ENCODE data around the gene UBR7. TPM values are rescaled to one million over a fixed set of nuclear protein-coding genes. Genes with fewer than 3 reads are reported as not detected.

UBR7 gene
- total and polyA plus RNA-seq, 5 donors, result 14.4 to 20.2 (median 19.9) TPM

- 90% methylated on average over 2 of the region's 2 CpGs for WGBS
- no peak for ATAC-seq
- Histone ChIP-seq H3K27ac (ENCODE audit: low read length) (no peak overlapping the region), H3K27me3 (ENCODE audit: control insufficient read depth, insufficient read depth) (no peaks in the 10 kb centered on the region), H3K9me3 (ENCODE audit: control insufficient read depth, low read length) (no peaks in the 10 kb centered on the region), H3K4me1 (ENCODE audit: control insufficient read depth, insufficient read depth, low read length) (peaks cover 2% of the 10 kb centered on the region), H3K4me3 (ENCODE audit: low read length) (no peak overlapping the region)
- intact Hi-C loops (cut with DNase I), result no loop called here
- no peak for DNase-seq
These were observed 55.4 kb downstream of the UBR7 start for GRCh38 chr14:93262446-93262845.

GRCh38 chr14:93263416-93263815, 56.4 kb downstream of the UBR7 start:
- Histone ChIP-seq H3K27me3 (ENCODE audit: control insufficient read depth, insufficient read depth) (no peaks in the 10 kb centered on the region), H3K9me3 (ENCODE audit: control insufficient read depth, low read length) (no peaks in the 10 kb centered on the region), H3K4me1 (ENCODE audit: control insufficient read depth, insufficient read depth, low read length) (peaks cover 2% of the 10 kb centered on the region), H3K4me3 (ENCODE audit: low read length) (no peak overlapping the region), H3K27ac (ENCODE audit: low read length) (no peak overlapping the region)
- WGBS, result 100% methylated on average over 1 of the region's 1 CpG
- ATAC-seq (no peak), DNase-seq (no peak)
- intact Hi-C loops (cut with DNase I), result no loop called here

- H3K4me1 ChIP-seq (ENCODE audit: control insufficient read depth, insufficient read depth, low read length), result peaks cover 6% of the 10 kb centered on the region
- H3K9me3 ChIP-seq (ENCODE audit: control insufficient read depth, low read length), result no peaks in the 10 kb centered on the region
- H3K27ac ChIP-seq (ENCODE audit: low read length), result no peak overlapping the region
- DNase-seq, result no peak
- 72% methylated on average over 6 of the region's 6 CpGs for WGBS
- H3K4me3 ChIP-seq (ENCODE audit: low read length), result no peak overlapping the region
- no peaks in the 10 kb centered on the region for H3K27me3 ChIP-seq (ENCODE audit: control insufficient read depth, insufficient read depth)
- ATAC-seq, result no peak
- intact Hi-C loops (cut with DNase I), result no loop called here
These were observed 59.1 kb downstream of the UBR7 start for GRCh38 chr14:93266127-93266526.

- no peak for ATAC-seq
- 82% methylated on average over 3 of the region's 3 CpGs for WGBS
- no peak for DNase-seq
These were observed 60.2 kb downstream of the UBR7 start for GRCh38 chr14:93267149-93267711.

GRCh38 chr14:93268406-93268805, 61.4 kb downstream of the UBR7 start:
- 100% methylated on average over 1 of the region's 1 CpG for WGBS
- DNase-seq (no peak), ATAC-seq (no peak)
- Histone ChIP-seq H3K9me3 (ENCODE audit: control insufficient read depth, low read length) (no peaks in the 10 kb centered on the region), H3K4me1 (ENCODE audit: control insufficient read depth, insufficient read depth, low read length) (peaks cover 8% of the 10 kb centered on the region), H3K27ac (ENCODE audit: low read length) (no peak overlapping the region), H3K4me3 (ENCODE audit: low read length) (no peak overlapping the region), H3K27me3 (ENCODE audit: control insufficient read depth, insufficient read depth) (no peaks in the 10 kb centered on the region)
- intact Hi-C loops (cut with DNase I), result no loop called here

More at GRCh38 chr14:93267149-93267711, 60.2 kb downstream of the UBR7 start:
- no peaks in the 10 kb centered on the region for H3K9me3 ChIP-seq (ENCODE audit: control insufficient read depth, low read length)
- H3K4me1 ChIP-seq (ENCODE audit: control insufficient read depth, insufficient read depth, low read length), result peaks cover 6% of the 10 kb centered on the region
- intact Hi-C loops (cut with DNase I), result no loop called here
- no peak overlapping the region for H3K4me3 ChIP-seq (ENCODE audit: low read length)
- H3K27ac ChIP-seq (ENCODE audit: low read length), result no peak overlapping the region
- no peaks in the 10 kb centered on the region for H3K27me3 ChIP-seq (ENCODE audit: control insufficient read depth, insufficient read depth)

- intact Hi-C loops (cut with DNase I), result no loop called here
- ATAC-seq (no peak), DNase-seq (no peak)
- Histone ChIP-seq H3K4me1 (ENCODE audit: control insufficient read depth, insufficient read depth, low read length) (peaks cover 8% of the 10 kb centered on the region), H3K27me3 (ENCODE audit: control insufficient read depth, insufficient read depth) (no peaks in the 10 kb centered on the region), H3K4me3 (ENCODE audit: low read length) (no peak overlapping the region), H3K9me3 (ENCODE audit: control insufficient read depth, low read length) (no peaks in the 10 kb centered on the region), H3K27ac (ENCODE audit: low read length) (no peak overlapping the region)
- WGBS, result 85% methylated on average over 10 of the region's 10 CpGs
These were observed 62.4 kb downstream of the UBR7 start for GRCh38 chr14:93269341-93270068.

- ATAC-seq (no peak), DNase-seq (no peak)
- intact Hi-C loops (cut with DNase I), result no loop called here
- Histone ChIP-seq H3K27me3 (ENCODE audit: control insufficient read depth, insufficient read depth) (no peaks in the 10 kb centered on the region), H3K9me3 (ENCODE audit: control insufficient read depth, low read length) (no peaks in the 10 kb centered on the region), H3K4me3 (ENCODE audit: low read length) (no peak overlapping the region), H3K27ac (ENCODE audit: low read length) (no peak overlapping the region), H3K4me1 (ENCODE audit: control insufficient read depth, insufficient read depth, low read length) (peaks cover 8% of the 10 kb centered on the region)
- 42% methylated on average over 6 of the region's 6 CpGs for WGBS
These were observed 64.1 kb downstream of the UBR7 start for GRCh38 chr14:93271111-93271510.

GRCh38 chr14:93274055-93274806, 67.2 kb downstream of the UBR7 start:
- 90% methylated on average over 3 of the region's 3 CpGs for WGBS

GRCh38 chr14:93276031-93276716, 69.1 kb downstream of the UBR7 start:
- no peak overlapping the region for H3K27ac ChIP-seq (ENCODE audit: low read length)
- peaks cover 2% of the 10 kb centered on the region for H3K4me1 ChIP-seq (ENCODE audit: control insufficient read depth, insufficient read depth, low read length)
- intact Hi-C loops (cut with DNase I), result no loop called here
- DNase-seq (no peak), ATAC-seq (no peak)
- H3K9me3 ChIP-seq (ENCODE audit: control insufficient read depth, low read length), result no peaks in the 10 kb centered on the region
- 97% methylated on average over 3 of the region's 3 CpGs for WGBS
- no peak overlapping the region for H3K4me3 ChIP-seq (ENCODE audit: low read length)
- H3K27me3 ChIP-seq (ENCODE audit: control insufficient read depth, insufficient read depth), result no peaks in the 10 kb centered on the region

More at GRCh38 chr14:93274055-93274806, 67.2 kb downstream of the UBR7 start:
- intact Hi-C loops (cut with DNase I), result no loop called here
- Histone ChIP-seq H3K4me1 (ENCODE audit: control insufficient read depth, insufficient read depth, low read length) (peaks cover 5% of the 10 kb centered on the region), H3K4me3 (ENCODE audit: low read length) (no peak overlapping the region), H3K9me3 (ENCODE audit: control insufficient read depth, low read length) (no peaks in the 10 kb centered on the region), H3K27ac (ENCODE audit: low read length) (no peak overlapping the region), H3K27me3 (ENCODE audit: control insufficient read depth, insufficient read depth) (no peaks in the 10 kb centered on the region)
- ATAC-seq (no peak), DNase-seq (no peak)

Data from right cardiac atrium (tissue), 5 donors.